Tibial nerve (tissue), 4 donors: ENCODE measurements around the gene SLC9A3.

Experiments used
- CTCF ChIP-seq, 5 experiments: fragments of 200-600 bp in 3 of 5; fragments of 450-650 bp in 2 of 5; sonication (generic) in 3 of 5; IDR thresholded peaks; one replicate each; pipeline ENCODE4 v1.5.1; 2016 to 2019; ENCODE audit warnings: antibody characterized with exemption in 5 of 5, mild to moderate bottlenecking in 3 of 5, moderate library complexity in 2 of 5
- EP300 ChIP-seq, 2 donors: sonication (generic); formaldehyde crosslinking; IDR thresholded peaks; one replicate each; pipeline ENCODE4 v1.6.1; 2017; ENCODE audit warnings: antibody characterized with exemption in 2 of 2, mild to moderate bottlenecking in 1 of 2
- POLR2A ChIP-seq, 2 donors: fragments of 450-650 bp; IDR thresholded peaks; one replicate each; pipeline ENCODE4 v1.6.1; 2017; ENCODE audit warnings: antibody characterized with exemption in 2 of 2, mild to moderate bottlenecking in 2 of 2, moderate library complexity in 2 of 2

GRCh38 chr5:470961-471749, 53.1 kb downstream of the SLC9A3 start:
- TF ChIP-seq EP300 (IDR thresholded peaks at IDR 0.05) (no peak), CTCF (IDR thresholded peaks at IDR 0.05) (no peak), POLR2A (IDR thresholded peaks at IDR 0.05) (no peak)
